Measurements from ENCODE around the gene TMCO1. TPM values are rescaled to one million over a fixed set of nuclear protein-coding genes. Genes with fewer than 3 reads are reported as not detected.
"Not testable (repeated sequence)": the region's sequence is repeated elsewhere in the genome, so short reads cannot be mapped to it uniquely, and the experiment has no call there.

TMCO1 gene
- total RNA-seq, 1 experiment from 2014 or later, result 64.1 TPM

- no peaks in the 10 kb centered on the region for H3K9me3 ChIP-seq (ENCODE audit: insufficient read depth, low read depth)
- CTCF ChIA-PET, result no interaction called here
- intact Hi-C loops (cut with micrococcal nuclease; ENCODE audit: unreplicated experiment), result no loop called here
- no peaks in the 10 kb centered on the region for H3K9me2 ChIP-seq (ENCODE audit: insufficient read depth)
- peak overlapping the region; percentile 36; the same call in 1 of the 2 replicates for H3K4me2 ChIP-seq
- no peaks in the 10 kb centered on the region for H3K4me1 ChIP-seq (replicated peaks; ENCODE audit: insufficient read depth)
- H3F3A ChIP-seq (ENCODE audit: insufficient read depth, low read depth), result no peaks in the 10 kb centered on the region
- TF ChIP-seq EZH2 (IDR thresholded peaks at IDR 0.05; ENCODE audit: low read depth), result no peak
- TF ChIP-seq, protein P1, sequence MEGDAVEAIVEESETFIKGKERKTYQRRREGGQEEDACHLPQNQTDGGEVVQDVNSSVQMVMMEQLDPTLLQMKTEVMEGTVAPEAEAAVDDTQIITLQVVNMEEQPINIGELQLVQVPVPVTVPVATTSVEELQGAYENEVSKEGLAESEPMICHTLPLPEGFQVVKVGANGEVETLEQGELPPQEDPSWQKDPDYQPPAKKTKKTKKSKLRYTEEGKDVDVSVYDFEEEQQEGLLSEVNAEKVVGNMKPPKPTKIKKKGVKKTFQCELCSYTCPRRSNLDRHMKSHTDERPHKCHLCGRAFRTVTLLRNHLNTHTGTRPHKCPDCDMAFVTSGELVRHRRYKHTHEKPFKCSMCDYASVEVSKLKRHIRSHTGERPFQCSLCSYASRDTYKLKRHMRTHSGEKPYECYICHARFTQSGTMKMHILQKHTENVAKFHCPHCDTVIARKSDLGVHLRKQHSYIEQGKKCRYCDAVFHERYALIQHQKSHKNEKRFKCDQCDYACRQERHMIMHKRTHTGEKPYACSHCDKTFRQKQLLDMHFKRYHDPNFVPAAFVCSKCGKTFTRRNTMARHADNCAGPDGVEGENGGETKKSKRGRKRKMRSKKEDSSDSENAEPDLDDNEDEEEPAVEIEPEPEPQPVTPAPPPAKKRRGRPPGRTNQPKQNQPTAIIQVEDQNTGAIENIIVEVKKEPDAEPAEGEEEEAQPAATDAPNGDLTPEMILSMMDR (conservative IDR thresholded peaks at IDR 0.05), result no peak
- H4K20me1 ChIP-seq (ENCODE audit: insufficient read depth), result no peaks in the 10 kb centered on the region
- no peak overlapping the region for H3K4me3 ChIP-seq
- H3K79me2 ChIP-seq (ENCODE audit: low read depth), result no peaks in the 10 kb centered on the region
- peak in 1 of 2 experiments; percentile 41 for DNase-seq
- 0 out of 2 replicates have a peak overlapping the region, but pooled peaks have one; percentile 60 for H2AFZ ChIP-seq
- no peaks in the 10 kb centered on the region for H3K27me3 ChIP-seq (ENCODE audit: insufficient read depth, low read depth)
- H3K27ac ChIP-seq, result no peak overlapping the region
- H3K36me3 ChIP-seq (ENCODE audit: low read depth), result no peaks in the 10 kb centered on the region
- no TSS peak for BruUV-seq (replicated peaks)
- POLR2A ChIA-PET (ENCODE audit: unreplicated experiment), result no interaction called here
These were observed 47.1 kb upstream of the TMCO1 start for GRCh38 chr1:165815725-165816124.

GRCh38 chr1:165807613-165808012 is 38.9 kb upstream of the TMCO1 start:
- Histone ChIP-seq H3F3A (ENCODE audit: insufficient read depth, low read depth) (no peaks in the 10 kb centered on the region), H3K27me3 (ENCODE audit: insufficient read depth, low read depth) (no peaks in the 10 kb centered on the region), H3K9me3 (ENCODE audit: insufficient read depth, low read depth) (no peaks in the 10 kb centered on the region), H3K4me3 (no peak overlapping the region), H3K36me3 (ENCODE audit: low read depth) (no peaks in the 10 kb centered on the region), H3K79me2 (ENCODE audit: low read depth) (no peaks in the 10 kb centered on the region), H4K20me1 (ENCODE audit: insufficient read depth) (no peaks in the 10 kb centered on the region), H3K27ac (no peak overlapping the region), H2AFZ (no peak overlapping the region), H3K4me1 (replicated peaks; ENCODE audit: insufficient read depth) (no peaks in the 10 kb centered on the region), H3K4me2 (no peak overlapping the region), H3K9me2 (ENCODE audit: insufficient read depth) (no peaks in the 10 kb centered on the region)
- BruUV-seq (replicated peaks), result no TSS peak
- TF ChIP-seq EZH2 (IDR thresholded peaks at IDR 0.05; ENCODE audit: low read depth), result no peak
- TF ChIP-seq, protein P1 (conservative IDR thresholded peaks at IDR 0.05), result no peak
- POLR2A ChIA-PET (ENCODE audit: unreplicated experiment), result no interaction called here
- intact Hi-C loops (cut with micrococcal nuclease; ENCODE audit: unreplicated experiment), result no loop called here
- CTCF ChIA-PET, result no interaction called here
- peak in 1 of 2 experiments; percentile 48 for DNase-seq

- DNase-seq; H3K4me1 ChIP-seq (replicated peaks; ENCODE audit: insufficient read depth); H2AFZ ChIP-seq; H3K36me3 ChIP-seq (ENCODE audit: low read depth); H3K27me3 ChIP-seq (ENCODE audit: insufficient read depth, low read depth); H3K79me2 ChIP-seq (ENCODE audit: low read depth); BruUV-seq (replicated peaks); H3F3A ChIP-seq (ENCODE audit: insufficient read depth, low read depth); H3K27ac ChIP-seq; intact Hi-C loops (cut with micrococcal nuclease; ENCODE audit: unreplicated experiment); H3K4me3 ChIP-seq; POLR2A ChIA-PET (ENCODE audit: unreplicated experiment); H3K9me3 ChIP-seq (ENCODE audit: insufficient read depth, low read depth); CTCF ChIA-PET; H3K9me2 ChIP-seq (ENCODE audit: insufficient read depth); H3K4me2 ChIP-seq; H4K20me1 ChIP-seq (ENCODE audit: insufficient read depth): not testable (repeated sequence)
These were observed 35.8 kb upstream of the TMCO1 start for GRCh38 chr1:165804513-165804912.

DNA sequence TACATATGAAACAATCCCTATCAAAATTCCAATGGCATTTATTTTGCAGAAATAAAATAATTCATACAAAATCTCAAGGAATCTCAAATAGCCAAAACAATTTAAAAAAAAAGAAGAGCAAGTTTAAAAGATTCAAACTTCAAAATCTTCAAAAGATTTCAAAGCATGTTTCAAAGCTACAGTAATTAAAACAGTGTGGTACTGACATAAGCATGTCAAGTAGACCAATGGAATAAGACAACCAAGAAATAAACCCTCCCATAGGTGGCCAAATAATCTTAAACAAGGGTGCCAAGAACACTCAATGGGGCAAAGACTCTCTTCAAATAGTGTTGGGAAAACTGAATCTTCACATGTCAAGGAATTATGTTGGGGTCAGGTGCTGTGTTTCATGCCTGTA is 30.7 kb upstream of the TMCO1 start:
- no peaks in the 10 kb centered on the region for H3K36me3 ChIP-seq (ENCODE audit: low read depth)
- H3K9me3 ChIP-seq (ENCODE audit: insufficient read depth, low read depth), result peaks cover 8% of the 10 kb centered on the region; the same call in 1 of the 2 replicates
- no peaks in the 10 kb centered on the region for H3F3A ChIP-seq (ENCODE audit: insufficient read depth, low read depth)
- ChIA-PET CTCF (no interaction called here), POLR2A (ENCODE audit: unreplicated experiment) (no interaction called here)
- no peak overlapping the region for H3K4me3 ChIP-seq
- no peaks in the 10 kb centered on the region for H3K27me3 ChIP-seq (ENCODE audit: insufficient read depth, low read depth)
- TF ChIP-seq EZH2 (IDR thresholded peaks at IDR 0.05; ENCODE audit: low read depth), result no peak
- TF ChIP-seq, protein P1 (conservative IDR thresholded peaks at IDR 0.05), result no peak
- no peaks in the 10 kb centered on the region for H3K4me1 ChIP-seq (replicated peaks; ENCODE audit: insufficient read depth)
- no peak overlapping the region for H3K4me2 ChIP-seq
- no peak overlapping the region for H3K27ac ChIP-seq
- no peaks in the 10 kb centered on the region for H4K20me1 ChIP-seq (ENCODE audit: insufficient read depth)
- no TSS peak for BruUV-seq (replicated peaks)
- no peak for DNase-seq
- no peak overlapping the region for H2AFZ ChIP-seq
- intact Hi-C loops (cut with micrococcal nuclease; ENCODE audit: unreplicated experiment), result no loop called here
- no peaks in the 10 kb centered on the region for H3K9me2 ChIP-seq (ENCODE audit: insufficient read depth)
- no peaks in the 10 kb centered on the region for H3K79me2 ChIP-seq (ENCODE audit: low read depth)
